HG02588 (cell line): ENCODE data around the gene CWC22.
A peak's percentile ranks its signal among the peaks of the same experiment; 100 is the strongest.
"Not testable (repeated sequence)": the region's sequence is repeated elsewhere in the genome, so short reads cannot be mapped to it uniquely, and the experiment has no call there.

Experiments
- ATAC-seq: cut with Tn5 transposase; IDR thresholded peaks from one replicate; pipeline ENCODE4 v1.9.1; 2021; ENCODE audit warnings: mild to moderate bottlenecking, moderate library complexity; ENCODE audit not compliant: unreplicated experiment

CWC22 gene

GRCh38 chr2:180003559-180003958 lies 3.5 kb downstream of the CWC22 start:
- ATAC-seq, result no peak

DNA sequence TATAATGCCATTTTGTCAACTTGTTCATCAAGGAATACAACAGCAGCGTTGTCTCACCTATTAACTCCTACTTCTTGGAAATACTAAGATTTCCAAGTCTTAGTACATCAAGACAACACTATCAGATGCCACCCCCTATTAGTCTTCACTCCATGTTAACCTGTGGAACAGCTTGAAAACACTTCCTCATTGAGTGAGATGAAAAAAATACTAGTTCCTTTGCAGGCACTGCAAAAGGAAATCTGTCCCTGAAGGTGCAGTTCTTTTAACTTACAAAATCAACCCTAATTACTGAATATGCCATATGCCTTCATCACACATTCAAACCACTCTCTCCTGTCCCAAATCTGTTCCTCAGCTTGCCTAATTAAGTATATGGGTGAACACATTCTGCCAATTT lies 4.0 kb downstream of the CWC22 start:
- no peak for ATAC-seq

GRCh38 chr2:180002198-180002770 lies 4.8 kb downstream of the CWC22 start:
- ATAC-seq, result no peak

- no peak for ATAC-seq
Measured at GRCh38 chr2:180001726-180002125, 5.4 kb downstream of the CWC22 start.

DNA sequence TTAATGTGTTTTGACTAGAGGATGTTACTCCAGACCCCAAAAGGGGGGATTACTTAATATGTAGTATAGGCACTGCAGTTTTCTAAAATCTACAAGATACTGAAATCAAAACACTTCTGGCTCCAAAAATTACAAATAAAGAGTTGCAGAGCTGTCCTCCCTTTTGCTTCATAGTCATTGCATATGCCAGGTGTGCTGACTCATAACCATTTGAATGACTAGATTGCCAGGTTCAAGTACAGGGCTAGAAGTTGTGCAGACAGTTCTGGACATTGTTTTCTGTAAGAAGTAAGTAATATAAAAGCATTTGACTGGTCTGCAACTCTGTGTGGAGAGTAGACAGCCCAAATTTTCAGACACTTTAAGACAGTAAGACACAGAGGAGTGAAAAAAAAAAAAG lies 6.7 kb downstream of the CWC22 start:
- ATAC-seq, result no peak

GRCh38 chr2:179999000-179999399 lies 8.1 kb downstream of the CWC22 start:
- ATAC-seq, result no peak

GRCh38 chr2:179995741-179996515 lies 11.2 kb downstream of the CWC22 start:
- ATAC-seq, result peak; percentile 67

- peak; percentile 59 for ATAC-seq
Measured at GRCh38 chr2:179991344-179991743, 15.8 kb downstream of the CWC22 start.

DNA sequence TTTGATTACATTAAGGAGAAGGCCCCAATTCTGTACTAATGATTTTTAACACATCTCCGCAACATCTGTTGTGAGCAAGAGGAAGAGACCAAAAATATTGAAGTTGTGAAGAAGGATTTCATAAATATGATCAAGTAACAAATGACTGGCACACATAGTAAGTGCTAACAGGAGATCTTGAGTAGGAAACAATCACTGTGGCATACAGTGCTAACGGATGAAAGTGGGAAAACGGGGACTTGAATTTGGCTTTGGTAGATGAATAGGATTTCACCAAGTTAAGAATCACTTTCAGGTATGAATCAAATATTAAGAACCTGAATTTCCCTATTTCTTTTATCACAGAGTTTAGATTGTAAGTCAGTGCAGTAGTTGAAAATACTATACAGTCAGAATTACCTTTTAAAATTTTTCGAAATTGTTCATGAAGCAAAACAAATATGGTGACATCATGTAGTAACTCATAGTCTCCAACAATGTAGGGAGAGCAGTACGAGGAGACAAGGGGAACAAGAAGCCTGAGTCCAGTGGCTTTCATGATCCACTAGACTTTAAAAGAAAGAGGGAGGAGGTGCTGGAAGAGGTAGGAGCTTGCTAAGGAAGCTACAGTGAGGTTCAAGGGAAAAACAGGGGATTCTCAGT lies 16.3 kb downstream of the CWC22 start:
- ATAC-seq, result no peak

- no peak for ATAC-seq
Measured at GRCh38 chr2:179987916-179988315, 19.2 kb downstream of the CWC22 start.

DNA sequence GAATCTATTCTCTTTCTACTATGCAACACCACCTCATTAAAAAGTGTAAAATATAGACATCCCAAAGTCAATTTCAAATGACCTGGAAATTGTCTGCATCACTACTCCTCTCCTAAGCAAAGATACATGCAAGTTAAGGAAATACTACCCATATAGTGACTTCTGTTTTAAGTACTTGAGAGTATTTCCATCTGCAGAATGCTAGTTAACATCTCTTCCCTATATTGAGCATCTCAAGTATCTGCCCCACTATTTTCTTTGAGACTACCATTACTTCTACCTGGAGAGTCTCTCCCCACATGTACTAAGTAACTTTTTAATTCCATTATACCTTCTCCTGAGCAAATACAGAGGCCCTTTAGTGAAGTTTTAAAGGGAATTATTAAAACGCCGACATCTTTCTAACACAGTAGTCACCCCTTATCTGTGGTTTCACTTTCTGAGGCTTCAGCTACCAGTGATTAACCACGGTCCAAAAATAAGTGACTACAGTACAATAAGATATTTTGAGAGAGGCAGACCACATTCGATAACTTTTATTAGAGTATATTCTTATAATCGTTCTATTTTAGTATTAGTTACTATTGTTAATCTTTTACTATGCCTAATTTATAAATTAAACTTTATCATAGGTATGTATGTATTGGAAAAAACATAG lies 21.8 kb downstream of the CWC22 start:
- ATAC-seq, result peak; percentile 93

DNA sequence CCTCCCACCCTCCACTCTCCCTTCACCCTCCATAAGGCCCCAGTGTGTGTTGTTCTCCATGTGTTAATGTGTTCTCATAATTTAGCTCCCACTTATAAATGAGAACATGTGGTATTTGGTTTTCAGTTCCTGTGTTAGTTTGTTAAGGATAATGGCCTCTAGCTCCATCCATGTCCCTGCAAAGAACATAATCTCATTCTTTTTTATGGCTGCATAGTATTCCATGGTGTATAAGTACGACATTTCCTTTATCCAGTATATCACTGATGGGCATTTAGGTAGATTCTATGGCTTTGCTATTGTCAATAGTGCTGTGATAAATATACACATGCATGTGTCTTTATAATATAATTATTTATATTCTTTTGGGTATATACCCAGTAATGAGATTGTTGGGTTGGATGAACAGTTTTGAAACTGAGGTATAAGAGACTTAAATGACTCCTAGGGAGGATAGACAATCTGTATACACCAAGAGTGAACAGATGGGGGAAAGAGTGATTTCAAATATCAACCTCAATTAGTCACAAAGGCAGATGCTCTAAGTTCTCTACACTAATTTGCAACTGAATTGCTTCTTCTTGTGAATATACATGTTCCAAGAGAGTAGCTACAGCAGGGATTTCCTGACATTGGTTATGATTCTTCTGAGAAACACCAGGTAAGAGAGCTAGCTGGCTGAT lies 23.7 kb downstream of the CWC22 start:
- no peak for ATAC-seq

- ATAC-seq, result no peak
Measured at GRCh38 chr2:179981085-179981484, 26.0 kb downstream of the CWC22 start.

DNA sequence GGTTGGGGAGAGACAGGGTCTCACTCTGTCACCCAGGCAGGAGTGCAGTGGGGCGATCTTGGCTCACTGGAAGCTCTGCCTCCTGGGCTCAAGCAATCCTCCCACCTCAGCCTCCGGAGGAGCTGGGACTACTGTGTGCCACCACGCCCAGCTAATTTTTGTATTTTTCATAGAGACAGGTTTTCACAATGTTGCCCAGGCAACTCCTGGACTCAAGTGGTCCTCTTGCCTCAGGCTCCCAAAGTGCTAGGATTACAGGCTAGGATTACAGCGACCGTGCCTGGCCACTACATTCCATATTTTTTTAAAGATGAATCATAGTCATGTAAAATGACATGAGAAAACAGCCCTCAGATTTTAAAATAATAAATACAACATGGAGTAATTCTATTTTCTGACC lies 32.3 kb downstream of the CWC22 start:
- no peak for ATAC-seq

DNA sequence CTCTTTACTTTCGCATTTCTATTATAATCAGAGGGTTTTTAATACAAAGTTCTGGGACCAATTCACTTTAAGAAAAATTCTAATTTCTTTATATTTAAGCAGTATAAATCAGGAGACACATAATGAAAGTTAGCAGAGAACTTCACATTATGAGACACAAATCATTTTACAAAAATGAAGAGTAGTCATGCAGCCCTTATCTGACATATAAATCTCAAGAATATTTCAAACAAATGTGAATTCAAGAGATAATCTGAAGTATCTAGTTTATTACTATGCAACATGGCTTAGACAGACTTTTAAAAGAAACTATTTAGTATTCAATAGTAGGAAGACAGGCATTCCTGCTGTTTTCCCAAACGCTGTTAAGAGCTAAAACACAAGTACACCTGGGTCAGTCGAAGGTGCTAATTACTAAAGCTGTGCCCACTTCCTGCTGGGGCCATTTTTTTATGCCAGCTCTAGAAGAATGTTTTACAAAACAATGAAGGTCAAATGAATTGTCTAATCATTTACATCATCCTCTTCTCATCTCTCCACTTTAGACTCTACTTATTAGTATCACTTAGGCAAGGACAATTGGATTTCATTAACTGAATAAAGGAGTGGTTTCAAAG lies 40.2 kb downstream of the CWC22 start:
- no peak for ATAC-seq

DNA sequence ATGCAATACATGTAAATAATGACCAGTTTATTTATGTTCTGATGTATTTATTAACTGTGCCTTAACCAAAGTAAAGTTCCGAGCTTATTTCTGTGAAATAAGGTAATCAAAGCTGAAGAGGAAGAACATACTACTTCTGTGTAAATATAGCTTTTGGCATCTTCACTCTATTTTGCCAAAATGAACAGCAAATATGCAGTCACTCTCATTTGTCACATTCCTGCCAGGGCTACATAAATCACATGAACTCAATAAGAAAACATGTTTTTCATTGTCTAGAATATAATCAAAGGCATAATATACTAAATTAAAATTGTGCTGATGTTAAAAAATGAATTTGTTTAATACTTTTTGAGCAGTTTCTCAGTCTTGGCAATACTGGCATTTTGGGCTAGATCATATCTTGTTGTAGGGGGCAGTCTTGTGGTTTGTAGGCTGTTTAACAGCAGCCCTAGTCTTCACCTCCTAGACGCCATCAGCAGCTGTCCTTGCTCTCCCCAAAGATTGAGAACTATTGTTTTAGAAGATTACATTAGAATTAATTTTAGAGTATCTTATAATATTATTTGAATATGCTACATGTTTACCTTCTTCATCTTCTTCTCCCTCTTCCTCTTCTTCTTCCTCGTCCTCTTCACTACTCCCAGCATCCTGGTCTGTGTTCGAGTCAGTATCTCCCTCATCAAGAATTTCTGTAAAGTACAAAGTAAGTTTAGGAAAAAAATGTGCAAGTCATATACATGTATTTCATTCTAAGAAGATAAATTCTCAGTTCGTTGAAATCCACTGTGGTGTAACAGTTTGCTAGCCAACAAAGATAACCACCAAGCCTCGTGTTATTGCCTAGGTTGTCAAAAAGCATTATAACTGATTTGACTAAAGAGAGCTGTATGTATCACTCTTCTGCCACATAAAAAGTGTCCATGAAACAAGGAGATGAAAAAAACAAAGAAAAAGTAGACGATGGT lies 41.5 kb downstream of the CWC22 start:
- no peak for ATAC-seq

- ATAC-seq, result no peak
Measured at GRCh38 chr2:179963626-179964025, 43.5 kb downstream of the CWC22 start.

DNA sequence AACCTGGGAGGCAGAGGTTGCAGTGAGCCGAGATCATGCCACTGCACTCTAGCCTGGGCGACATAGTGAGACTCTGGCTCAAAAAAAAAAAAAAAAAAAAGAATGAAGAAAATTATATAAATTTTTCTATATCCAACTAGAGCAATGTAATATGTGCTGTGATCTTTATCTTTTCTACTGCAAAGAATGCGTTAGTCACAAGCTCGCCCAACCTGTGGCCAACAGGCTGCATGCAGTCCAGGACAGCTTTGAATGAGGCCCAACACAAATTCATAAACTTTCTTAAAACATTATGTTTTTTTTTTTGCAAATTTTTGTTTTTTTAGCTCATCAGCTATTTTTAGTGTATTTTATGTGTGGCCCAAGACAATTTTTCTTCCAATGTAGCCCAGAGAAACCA lies 48.8 kb downstream of the CWC22 start:
- not testable (repeated sequence) for ATAC-seq

DNA sequence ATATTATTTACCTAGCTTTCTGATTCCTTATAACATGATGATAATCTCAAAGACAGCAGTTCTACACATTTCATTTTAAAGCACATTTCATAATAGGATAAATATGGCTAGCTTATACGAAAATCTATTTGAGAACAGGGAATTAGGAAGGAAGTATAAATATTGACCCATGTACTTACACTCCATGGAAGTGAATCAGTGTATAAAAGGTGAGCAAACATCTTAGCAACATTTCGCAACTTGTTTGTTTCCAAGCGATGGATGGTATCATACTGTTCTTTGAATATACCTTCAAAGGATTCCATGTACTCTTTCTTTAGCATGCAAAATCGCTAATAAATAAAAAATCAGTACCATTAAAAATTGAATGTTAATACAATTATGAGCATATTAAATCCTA lies 53.1 kb downstream of the CWC22 start:
- ATAC-seq, result no peak

DNA sequence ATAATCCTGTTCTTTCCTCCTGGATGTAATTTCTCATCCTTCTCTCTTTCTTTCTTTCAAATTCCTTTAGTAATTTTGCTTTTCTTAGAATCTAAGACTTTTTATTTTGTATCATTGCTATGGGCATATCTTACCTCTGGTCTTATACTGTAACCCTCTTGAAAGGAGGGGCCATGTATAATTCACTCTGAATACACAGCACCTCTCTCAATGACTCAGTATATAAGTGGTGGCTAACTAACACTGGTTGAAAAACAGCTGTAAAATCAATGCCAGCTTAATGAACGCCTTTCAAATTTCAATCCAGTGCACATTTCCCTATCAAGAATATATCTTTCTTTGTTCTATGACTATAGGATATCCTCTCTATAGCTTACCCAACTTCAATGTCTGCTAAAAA lies 53.7 kb downstream of the CWC22 start:
- no peak for ATAC-seq
